Stimulated activated CD4-positive, alpha-beta T cell treated with anti-CD3 and anti-CD28 coated beads, TNF-alpha, amount 100 ng/mL, for 4 hours (primary cell): ENCODE results near the gene TIMELESS.
"Not testable (repeated sequence)": the region's sequence is repeated elsewhere in the genome, so short reads cannot be mapped to it uniquely, and the experiment has no call there.

Experiments used
- DNase-seq, 3 experiments: peaks; one replicate each; pipeline ENCODE4 v3.0.0-alpha.2; 2020; ENCODE audit warnings: low read depth in 3 of 3

Gene TIMELESS

DNA sequence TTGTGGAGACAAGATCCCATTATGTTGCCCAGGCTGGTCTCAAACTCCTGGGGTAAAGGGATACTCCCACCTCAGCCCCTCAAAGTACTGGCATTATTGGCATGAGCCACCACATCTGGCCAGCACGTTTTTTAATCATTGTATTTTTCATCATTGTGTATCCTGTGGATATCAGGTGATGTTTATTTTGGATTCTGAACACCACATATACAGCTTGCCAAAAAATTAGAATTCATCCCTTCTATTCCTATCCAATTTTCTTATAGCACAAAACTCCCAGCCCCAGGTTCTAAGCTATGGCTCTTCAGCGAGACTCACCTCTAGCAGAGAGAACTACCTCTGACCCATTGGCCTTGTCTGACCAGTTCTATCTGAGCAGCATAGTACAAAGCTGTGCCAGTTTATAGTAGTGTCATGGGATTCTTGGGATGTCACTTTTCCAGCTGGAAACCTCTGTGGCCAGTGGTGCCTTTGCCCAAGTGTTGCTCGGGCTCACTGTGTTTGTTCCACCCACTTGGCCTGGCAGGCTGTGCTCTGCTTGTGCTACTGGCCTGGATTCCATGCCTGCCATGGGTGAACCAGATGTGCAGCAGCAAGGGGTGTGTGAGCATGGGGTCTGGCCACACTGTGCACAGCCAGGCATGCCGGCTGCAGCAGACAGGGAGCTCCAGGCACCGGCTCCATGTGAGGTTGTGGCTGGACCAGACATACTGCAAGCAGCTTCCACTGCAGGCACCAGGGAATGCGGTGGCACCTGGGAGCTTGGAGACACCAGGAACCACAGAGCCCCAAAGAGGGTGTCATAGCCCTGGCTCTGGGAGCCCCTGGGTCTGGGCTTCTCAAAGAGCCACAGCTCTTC, 37.2 kb downstream of the TIMELESS start:
- DNase-seq = no peak

DNA sequence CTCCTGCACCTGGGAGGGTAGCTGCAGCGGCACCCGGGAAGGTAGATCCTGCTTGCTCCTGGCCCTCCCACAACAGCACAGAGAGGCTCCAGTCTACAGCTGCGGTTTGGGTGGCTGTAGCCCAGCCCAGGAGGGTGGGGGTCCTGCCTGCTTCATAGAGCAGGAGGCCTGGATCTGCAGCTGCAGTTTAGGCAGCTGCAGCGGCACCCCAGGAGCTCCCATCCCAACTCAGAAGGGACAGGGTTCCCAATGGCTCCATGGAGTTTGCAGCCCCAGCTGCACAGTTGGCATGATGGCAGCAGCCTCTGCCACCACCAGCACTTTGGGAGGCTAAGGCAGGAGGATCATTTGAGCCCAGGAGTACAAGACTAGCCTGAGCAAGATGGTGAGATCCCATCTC, 38.5 kb downstream of the TIMELESS start:
- no peak for DNase-seq

DNA sequence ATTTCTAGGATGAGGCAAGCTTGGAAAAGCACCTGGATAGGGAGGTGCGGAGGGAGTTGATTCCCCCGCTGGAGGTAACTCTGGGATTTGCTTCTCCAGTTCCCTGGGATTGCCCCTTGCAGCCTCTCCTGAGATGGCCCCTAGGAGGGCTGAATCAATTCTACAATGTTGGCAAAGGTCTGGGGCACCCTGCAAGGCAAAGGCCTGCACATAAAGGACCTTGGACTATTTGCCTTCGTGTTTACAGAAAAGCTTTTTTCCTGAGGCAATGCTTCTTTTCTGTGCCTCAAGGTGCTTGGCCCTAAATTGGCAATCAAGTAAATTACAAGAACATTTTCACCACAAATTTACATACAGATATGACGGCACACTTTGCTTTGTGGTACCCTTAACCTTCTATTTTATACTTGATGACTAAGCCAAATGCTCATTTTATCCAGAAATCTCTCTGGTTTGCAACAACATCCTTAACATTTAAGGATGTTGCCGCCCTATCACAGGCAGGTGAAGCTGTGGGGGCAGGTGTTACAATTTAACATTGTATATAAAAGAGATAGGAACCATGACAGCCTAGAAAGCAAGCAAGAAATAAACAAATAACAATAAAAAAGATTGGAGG, 40.3 kb downstream of the TIMELESS start:
- no peak for DNase-seq

DNA sequence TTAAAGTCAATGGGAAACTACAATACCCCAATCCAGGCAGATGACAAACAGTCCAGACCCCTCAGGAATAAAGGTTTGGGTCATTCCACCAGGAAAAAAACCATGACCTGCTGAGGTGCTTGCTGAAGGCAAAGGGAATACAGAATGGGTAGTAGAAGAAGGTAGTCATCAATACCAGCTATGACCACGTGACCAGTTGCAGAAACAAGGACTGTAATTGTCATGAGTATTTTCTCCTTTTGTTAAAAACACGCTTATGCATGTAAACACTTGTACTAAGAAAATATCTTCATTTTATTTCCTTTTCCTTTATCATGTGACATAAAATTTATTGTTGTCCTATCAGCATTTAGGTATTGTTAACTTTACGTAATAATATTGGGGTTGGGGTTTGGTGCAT, 45.0 kb downstream of the TIMELESS start:
- DNase-seq = not testable (repeated sequence)

DNA sequence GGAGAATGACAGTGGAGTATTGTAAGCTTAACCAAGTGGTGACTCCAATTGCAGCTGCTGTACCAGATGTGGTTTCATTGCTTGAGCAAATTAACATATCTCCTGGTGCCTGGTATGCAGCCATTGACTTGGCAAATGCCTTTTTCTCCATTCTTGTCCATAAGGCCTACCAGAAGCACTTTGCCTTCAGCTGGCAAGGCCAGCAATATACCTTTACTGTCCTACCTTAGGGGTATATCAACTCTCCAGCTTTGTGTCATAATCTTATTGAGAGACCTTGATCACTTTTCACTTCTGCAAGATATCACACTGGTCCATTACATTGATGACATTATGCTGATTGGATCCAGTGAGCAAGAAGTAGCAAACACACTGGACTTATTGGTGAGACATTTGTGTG, 47.6 kb downstream of the TIMELESS start:
- DNase-seq = not testable (repeated sequence)

DNA sequence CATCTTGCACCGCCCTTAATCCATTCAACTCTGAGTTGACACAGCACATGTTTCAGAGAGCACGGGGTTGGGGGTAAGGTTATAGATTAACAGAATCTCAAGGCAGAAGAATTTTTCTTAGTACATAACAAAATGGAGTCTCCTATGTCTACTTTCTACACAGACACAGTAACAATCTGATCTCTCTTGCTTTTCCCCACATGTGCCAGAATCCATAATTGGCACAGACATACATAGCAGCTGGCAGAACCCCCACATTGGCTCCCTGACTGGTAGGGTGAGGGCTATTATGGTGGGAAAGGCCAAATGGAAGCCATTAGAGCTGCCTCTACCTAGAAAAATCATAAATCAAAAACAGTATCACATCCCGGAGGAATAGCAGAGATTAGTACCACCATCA, 48.1 kb downstream of the TIMELESS start:
- DNase-seq = not testable (repeated sequence)

DNA sequence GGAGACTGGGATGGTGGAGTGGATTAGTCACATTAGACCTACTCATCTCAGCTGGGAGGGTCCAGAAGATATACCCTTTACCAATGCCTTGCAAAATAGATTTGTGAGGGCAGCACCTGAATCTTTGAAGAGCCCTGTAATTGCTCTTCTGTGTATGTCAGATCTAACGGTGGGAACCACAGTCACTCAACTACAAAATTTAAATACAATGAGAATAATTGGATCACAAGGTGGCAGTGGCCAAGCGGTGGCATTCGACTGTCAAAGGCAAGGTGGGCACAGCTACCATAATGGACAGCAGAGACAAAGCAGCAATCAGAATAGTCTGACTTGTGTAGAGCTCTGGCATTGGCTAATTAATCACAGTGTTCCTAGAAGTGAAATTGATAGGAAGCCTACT, 49.8 kb downstream of the TIMELESS start:
- DNase-seq = not testable (repeated sequence)

DNA sequence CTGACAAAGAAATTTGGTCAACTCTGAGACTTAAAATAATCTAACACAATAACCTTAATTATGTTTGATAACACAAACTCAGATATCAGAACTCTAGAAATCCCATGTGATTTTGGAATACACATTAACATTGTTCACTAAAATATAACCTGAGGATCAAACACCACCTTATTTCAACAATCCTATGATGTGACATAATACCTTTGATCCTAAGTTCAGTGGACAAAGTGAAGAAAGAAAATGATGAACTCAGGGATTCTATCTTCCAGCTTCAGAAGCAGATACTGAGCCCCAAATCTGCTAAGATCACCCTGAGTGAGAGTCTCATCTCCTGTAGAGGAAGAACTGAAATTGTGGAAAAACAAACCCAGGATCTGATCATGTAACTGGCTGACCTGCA, 50.9 kb downstream of the TIMELESS start:
- no peak for DNase-seq

DNA sequence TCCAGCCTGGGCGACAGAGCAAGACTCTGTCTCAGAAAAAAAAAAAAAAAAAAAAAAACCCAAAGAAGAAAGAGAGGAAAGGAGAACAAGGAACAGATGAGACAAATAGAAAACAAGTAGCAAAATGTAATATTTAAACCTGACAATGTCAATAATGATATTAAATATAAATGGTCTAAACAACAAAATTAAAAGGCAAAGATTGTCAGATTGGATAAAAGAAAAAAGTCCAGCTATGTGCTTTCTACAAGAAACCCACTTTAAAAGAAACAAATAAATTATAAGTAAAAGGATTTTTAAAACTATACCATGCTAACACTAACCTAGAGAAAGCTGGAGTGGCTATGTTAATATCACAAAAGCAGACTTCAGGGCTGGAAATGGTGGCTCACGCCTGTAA, 56.9 kb downstream of the TIMELESS start:
- DNase-seq = no peak

DNA sequence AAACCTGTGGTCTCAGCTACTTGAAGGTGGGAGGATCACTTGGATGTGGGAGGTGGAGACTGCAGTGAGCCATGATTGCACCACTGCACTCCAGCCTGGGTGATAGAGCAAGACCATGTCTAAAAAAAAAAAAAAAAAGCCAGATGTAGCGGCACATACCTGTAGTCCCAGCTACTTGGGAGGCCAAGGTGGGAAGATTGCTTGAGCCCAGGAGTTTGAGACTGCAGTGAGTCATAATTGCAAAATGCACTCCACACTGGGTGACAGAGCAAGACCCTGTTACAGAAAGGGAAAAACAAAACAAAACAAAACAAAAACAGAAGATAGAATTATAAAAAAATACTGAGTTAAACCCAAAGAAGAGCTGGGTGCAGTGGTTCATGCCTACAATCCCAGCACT, 57.5 kb downstream of the TIMELESS start:
- no peak for DNase-seq

DNA sequence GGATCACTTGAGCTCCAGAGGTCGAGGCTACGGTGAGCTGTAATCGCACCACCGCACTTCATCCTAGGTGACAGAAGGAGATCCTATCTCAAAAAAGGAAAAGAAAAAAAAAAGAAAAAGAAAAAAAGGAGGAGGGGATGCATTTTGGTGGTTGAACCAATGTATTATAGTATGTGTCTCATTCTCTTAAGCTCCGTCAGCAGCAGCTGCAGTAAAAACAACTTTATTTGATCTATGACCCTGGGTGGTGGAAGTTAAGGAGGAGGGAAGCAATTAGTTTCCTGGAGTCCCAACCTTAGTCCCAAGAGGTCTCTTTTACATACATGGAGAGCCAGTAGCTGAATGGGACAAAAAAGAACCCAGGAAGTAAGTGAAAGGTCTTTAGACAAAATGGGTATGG, 59.8 kb downstream of the TIMELESS start:
- DNase-seq = no peak

DNA sequence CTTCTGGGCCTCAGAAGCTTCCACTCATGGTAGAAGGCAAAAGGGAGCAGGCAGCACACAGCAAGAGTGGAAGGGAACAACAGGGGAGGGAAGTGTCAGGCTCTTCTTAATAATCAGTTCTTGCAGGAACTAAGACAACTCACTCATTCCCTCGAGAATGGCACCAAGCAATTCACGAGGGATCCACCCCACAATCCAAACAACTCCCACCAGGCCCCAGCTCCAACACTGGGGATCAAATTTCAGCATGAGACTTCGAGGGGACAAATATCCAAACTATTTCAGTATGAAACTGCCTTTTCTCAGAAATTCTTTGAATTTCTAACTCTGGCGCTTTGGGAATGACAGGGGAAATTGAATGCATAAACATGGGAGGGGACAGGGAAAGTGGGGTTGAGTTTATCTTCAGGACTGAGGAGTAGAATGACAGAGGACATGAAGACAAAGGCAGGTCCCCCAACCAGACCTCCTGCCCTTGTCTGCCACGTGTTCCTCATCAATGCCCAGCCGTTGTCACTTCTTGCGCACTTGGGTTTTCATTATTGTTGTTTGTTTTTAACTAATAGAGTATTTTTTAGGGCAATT, 62.0 kb downstream of the TIMELESS start:
- DNase-seq = no peak

DNA sequence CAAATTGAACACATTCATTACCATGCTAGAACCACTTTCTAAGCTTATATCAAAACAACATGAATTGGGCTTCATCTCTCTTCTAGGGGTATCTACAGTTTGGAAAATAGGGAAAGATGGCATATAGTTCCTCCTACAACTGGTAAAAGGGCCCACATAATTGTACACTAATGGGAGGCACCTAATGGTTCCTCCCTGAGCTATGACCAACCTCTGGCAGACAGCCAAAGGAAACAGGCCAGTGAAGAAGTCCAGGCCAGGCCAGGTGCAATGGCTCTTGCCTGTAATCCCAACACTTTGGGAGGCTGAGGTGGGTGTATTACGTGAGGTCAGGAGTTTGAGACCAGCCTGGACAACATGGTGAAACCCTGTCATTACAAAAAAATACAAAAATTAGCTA, 63.4 kb downstream of the TIMELESS start:
- no peak for DNase-seq

DNA sequence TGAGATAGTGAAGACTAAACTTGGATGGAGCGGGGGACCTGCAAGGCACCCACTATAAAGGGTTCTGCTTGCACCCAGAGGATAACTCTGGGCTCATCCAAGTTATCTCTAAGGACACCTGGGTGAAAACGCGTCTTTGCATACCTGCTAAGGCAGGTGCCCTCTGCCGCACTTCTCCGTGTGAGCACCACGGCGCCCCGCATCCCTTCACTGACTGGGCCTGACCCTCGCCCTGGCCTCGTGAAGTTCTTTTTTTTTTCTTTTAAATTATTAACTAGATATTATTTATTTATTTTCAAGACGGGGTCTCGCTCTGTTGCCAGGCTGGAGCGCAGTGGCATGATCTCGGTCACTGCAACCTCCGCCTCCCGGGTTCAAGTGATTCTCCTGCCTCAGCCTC, 66.6 kb downstream of the TIMELESS start:
- DNase-seq = no peak

DNA sequence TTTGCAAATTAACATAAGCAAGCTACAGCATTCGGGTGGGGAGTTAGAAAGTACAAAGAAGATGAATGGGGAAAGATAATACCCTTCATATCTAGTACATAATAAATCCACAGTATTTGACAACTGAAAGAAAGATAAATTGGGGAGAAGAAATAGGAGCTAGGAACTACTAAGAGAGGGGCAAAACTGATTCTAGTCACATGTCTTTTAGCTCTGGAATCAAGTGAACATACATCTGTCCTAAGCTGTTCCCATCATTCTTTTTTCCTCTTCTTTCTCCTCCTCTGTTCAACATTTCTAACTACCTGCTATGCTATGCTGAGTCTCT, 71.3 kb downstream of the TIMELESS start:
- no peak for DNase-seq

DNA sequence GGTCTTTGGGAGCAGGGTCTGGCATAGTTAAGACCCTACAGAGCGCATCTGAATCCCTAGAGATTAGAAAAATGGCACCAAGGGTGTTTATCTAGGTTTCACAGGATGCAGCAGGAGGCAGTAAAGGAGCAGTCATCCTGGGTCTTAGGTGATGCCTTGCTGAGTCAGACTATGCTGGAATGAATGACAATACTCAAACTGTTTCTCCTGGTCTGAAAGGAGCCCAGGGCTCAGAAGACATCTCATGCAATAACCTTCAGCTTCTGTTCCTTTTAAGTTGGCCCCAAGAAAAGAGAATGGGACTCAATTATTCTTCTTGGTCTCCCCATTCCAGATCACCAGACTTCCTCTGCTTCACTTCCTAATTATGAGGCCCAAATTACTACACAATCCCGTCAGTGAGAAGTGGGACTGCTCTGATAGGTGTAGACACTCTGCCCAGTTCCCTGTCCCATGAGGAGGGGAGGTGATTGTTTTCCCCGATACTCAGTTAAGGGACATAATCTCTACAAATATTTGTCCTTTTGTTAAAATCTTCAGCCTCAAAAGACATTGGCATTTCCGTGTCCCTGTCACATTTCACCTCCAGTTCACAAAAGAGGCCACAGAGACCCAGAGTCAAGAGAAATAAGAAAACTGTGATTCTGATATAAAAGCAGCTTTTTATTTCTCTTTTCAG, 71.8 kb downstream of the TIMELESS start:
- DNase-seq = no peak

DNA sequence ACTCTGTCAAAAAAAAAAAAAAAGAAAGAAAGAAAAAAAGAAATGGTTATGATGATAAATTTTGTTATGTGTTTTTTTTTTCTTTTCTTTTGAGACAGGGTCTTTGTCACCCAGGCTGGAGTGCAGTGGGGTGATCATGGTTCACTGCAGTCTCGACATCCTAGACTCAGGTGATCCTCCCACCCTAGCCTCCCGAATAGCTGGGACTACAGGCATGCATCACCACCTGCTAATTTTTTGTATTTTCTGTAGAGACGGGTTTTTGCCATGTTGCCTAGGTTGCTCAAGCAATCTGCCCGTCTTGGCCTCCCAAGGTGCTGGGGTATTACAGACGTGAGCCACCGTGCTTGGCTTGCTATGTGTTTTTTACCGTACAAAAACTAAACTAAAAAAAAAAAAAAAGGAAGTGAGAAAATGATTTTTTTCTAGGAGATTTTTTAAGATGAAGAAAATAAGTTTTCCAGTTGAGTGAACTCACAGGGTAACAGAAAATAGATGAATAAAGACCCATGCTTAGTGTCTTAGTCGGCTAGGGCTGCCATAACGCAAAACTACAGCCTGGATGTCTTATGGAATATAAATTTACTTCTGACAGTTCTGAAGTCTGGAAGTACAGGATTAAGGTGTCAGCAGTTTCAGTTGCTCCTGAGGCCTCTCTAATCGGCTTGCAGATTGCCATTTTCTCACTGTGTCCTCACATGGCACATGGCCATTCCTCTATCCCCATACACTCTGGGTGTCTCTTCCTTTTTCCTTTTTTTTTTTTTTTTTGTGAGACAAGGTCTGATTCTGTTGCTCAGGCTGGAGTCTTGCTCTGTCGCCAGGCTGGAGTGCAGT, 73.4 kb downstream of the TIMELESS start:
- DNase-seq = no peak

DNA sequence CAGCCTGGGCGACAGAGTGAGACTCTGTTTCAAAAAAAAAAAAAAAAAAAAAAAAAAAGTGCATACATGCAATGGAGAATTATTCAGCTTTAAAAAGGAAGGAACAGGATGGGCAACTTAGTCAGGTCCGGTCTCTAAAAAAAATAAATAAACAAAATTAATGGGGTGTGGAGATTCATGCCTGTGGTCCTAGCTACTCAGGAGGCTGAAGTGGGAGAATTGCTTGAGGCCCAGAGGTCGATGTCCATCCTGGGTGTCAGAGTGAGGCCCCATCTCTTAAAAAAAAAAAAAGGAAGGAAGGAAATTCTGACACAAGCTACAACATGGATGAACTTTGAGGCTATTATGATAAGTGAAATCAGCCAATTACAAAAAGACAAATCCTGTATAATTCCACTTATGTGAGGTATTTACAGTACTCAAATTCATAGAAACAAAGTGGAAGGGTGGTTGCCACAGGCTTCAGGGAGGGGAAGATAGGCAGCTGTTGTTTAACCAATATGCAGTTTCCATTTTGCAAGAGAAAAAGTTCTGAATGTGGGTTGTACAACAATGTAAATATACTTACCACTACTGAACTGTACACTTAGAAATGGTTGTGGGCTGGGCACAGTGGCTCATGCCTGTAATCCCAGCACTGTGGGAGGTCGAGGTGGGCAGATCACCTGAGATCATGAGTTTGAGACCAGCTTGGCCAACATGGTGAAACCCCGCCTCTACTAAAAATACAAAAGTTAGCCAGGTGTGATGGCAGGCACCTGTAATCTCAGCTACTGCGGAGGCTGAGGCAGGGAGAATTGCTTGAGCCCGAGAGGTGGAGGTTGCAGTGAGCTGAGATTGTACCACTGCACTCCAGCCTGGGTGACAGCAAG, 74.3 kb downstream of the TIMELESS start:
- no peak for DNase-seq

DNA sequence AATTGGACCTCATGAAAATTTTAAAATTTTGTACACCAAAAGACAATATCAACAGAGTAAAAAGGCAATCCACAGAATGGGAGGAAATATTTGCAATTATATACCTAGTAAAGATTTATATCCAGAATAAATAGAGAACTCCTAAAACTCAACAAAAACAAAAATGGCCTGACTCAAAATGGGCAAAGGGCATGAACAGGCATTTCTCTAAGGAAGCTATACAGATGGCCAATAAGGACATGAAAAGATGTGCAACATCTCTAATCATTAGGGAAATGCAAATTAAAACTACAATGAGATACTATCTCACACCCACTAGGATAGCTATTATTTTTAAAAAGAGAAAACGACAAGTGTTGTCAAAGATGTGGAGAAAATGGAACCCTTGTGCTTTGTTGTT, 75.7 kb downstream of the TIMELESS start:
- no peak for DNase-seq

DNA sequence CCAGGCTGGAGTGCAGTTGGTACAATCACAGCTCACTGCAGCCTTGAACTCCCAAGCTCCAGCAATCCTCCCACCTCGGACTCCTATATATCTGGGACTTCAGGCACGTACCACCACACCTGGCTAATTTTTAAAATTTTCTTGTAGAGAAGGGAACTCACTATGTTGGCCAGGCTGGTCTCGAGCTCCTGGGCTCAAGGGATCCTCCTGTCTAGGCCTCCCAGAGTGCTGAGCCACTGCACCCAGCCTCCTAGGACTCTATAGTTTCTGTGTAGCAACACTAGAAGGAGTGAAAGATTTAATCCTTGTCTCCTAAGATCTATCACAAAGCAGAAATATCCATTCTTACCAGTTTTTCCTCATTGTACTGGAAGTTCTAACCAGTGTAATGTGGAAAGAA, 82.3 kb downstream of the TIMELESS start:
- no peak for DNase-seq
